Peyer's patch (tissue), 4 donors: Measurements from ENCODE around the gene PLOD3. TPM values are rescaled to one million over a fixed set of nuclear protein-coding genes. Genes with fewer than 3 reads are reported as not detected.

Experiments used
- DNase-seq, 3 donors: peaks; one replicate each; pipeline ENCODE4 v3.0.0-alpha.2; 2017 to 2019
- H3K27ac ChIP-seq, 4 donors: fragments of 200-600 bp; sonication (generic); one replicate each; pipeline ENCODE4 v1.5.1; 2016 to 2019
- H3K27me3 ChIP-seq, 2 donors: fragments of 200-600 bp; sonication (generic); one replicate each; pipeline ENCODE4 v1.5.1; 2019
- H3K36me3 ChIP-seq, 3 donors: fragments of 200-600 bp; sonication (generic); one replicate each; pipeline ENCODE4 v1.5.1; 2016 to 2019
- H3K4me1 ChIP-seq, 4 donors: fragments of 200-600 bp; sonication (generic); one replicate each; pipeline ENCODE4 v1.5.1; 2016 to 2019
- H3K4me3 ChIP-seq, 4 donors: fragments of 200-600 bp; sonication (generic); 1 replicate in 3 of 4; 2 replicates in 1 of 4; pipeline ENCODE4 v1.5.1; 2016 to 2019; ENCODE audit warnings: mild to moderate bottlenecking in 1 of 4
- H3K9me3 ChIP-seq, 4 donors: fragments of 200-600 bp; sonication (generic); one replicate each; pipeline ENCODE4 v1.5.1; 2016 to 2019; ENCODE audit warnings: mild to moderate bottlenecking in 1 of 4
- CTCF ChIP-seq, 6 experiments: fragments of 450-650 bp in 4 of 6; fragments of 200-600 bp in 2 of 6; sonication (generic) in 1 of 6; IDR thresholded peaks; one replicate each; pipeline ENCODE4 v1.5.1; 2017 to 2019; ENCODE audit warnings: antibody characterized with exemption in 6 of 6, mild to moderate bottlenecking in 3 of 6, moderate library complexity in 1 of 6
- POLR2A ChIP-seq, 2 donors: fragments of 450-650 bp; IDR thresholded peaks; one replicate each; pipeline ENCODE4 v1.5.1; 2017; ENCODE audit warnings: antibody characterized with exemption in 2 of 2, mild to moderate bottlenecking in 2 of 2, moderate library complexity in 2 of 2
- total RNA-seq, 4 donors: library from RNA; depleted of rRNA; stranded (reverse); fragments of >200 nt; gene quantifications; one replicate each; pipeline ENCODE4 v1.1.0, GENCODE V29; 2016

The PLOD3 gene
- total RNA-seq, 4 donors from 2014 or later, result 62.7 to 103 (median 83.7) TPM

- H3K36me3 ChIP-seq, result peaks cover 0 to 27% (median 0%) of the 10 kb centered on the region in 3 donors
- TF ChIP-seq CTCF (IDR thresholded peaks at IDR 0.05) (no peak), POLR2A (IDR thresholded peaks at IDR 0.05) (no peak)
- no peak for DNase-seq
- H3K9me3 ChIP-seq, result peaks cover 0 to 3% (median 0%) of the 10 kb centered on the region in 4 donors
- H3K27ac ChIP-seq, result peak overlapping the region in 1 of 4 donors; percentile 78
- peaks cover 0 to 30% of the 10 kb centered on the region in 2 donors for H3K27me3 ChIP-seq
- no peak overlapping the region for H3K4me3 ChIP-seq
- peaks cover 7 to 45% (median 27%) of the 10 kb centered on the region in 4 donors for H3K4me1 ChIP-seq
Measured at GRCh38 chr7:101161692-101162471, 55.5 kb downstream of the PLOD3 start.

GRCh38 chr7:101160910-101161309 lies 56.5 kb downstream of the PLOD3 start:
- peaks cover 8 to 40% (median 25%) of the 10 kb centered on the region in 4 donors for H3K4me1 ChIP-seq
- peak overlapping the region in 1 of 4 donors; percentile 78 for H3K27ac ChIP-seq
- H3K27me3 ChIP-seq, result peaks cover 0 to 20% of the 10 kb centered on the region in 2 donors
- H3K9me3 ChIP-seq, result peaks cover 0 to 3% (median 0%) of the 10 kb centered on the region in 4 donors
- TF ChIP-seq CTCF (IDR thresholded peaks at IDR 0.05) (no peak), POLR2A (IDR thresholded peaks at IDR 0.05) (peak in 1 of 2 donors; percentile 29)
- DNase-seq, result peak in 1 of 3 donors; percentile 64
- peaks cover 0 to 27% (median 0%) of the 10 kb centered on the region in 3 donors for H3K36me3 ChIP-seq
- H3K4me3 ChIP-seq, result no peak overlapping the region

- Histone ChIP-seq H3K9me3 (no peaks in the 10 kb centered on the region), H3K27me3 (peaks cover 0 to 17% of the 10 kb centered on the region in 2 donors), H3K36me3 (peaks cover 0 to 27% (median 0%) of the 10 kb centered on the region in 3 donors), H3K27ac (peak overlapping the region in 1 of 4 donors; percentile 78), H3K4me3 (no peak overlapping the region), H3K4me1 (peaks cover 8 to 40% (median 22%) of the 10 kb centered on the region in 4 donors)
- no peak for TF ChIP-seq POLR2A (IDR thresholded peaks at IDR 0.05)
- no peak for TF ChIP-seq CTCF (IDR thresholded peaks at IDR 0.05)
- DNase-seq, result no peak
Measured at GRCh38 chr7:101159696-101160674, 57.4 kb downstream of the PLOD3 start.

- Histone ChIP-seq H3K4me1 (peaks cover 0 to 13% (median 6%) of the 10 kb centered on the region in 4 donors), H3K27ac (peak overlapping the region in 1 of 4 donors; percentile 82), H3K36me3 (peaks cover 0 to 27% (median 0%) of the 10 kb centered on the region in 3 donors), H3K9me3 (no peaks in the 10 kb centered on the region), H3K27me3 (no peaks in the 10 kb centered on the region), H3K4me3 (no peak overlapping the region)
- TF ChIP-seq POLR2A (IDR thresholded peaks at IDR 0.05) (no peak), CTCF (IDR thresholded peaks at IDR 0.05) (no peak)
- peak in 2 of 3 donors; percentile 70 to 87 for DNase-seq
Measured at GRCh38 chr7:101156866-101157589, 60.4 kb downstream of the PLOD3 start.

- Histone ChIP-seq H3K9me3 (no peaks in the 10 kb centered on the region), H3K4me3 (no peak overlapping the region), H3K27me3 (no peaks in the 10 kb centered on the region), H3K4me1 (peaks cover 0 to 12% (median 6%) of the 10 kb centered on the region in 4 donors), H3K36me3 (peaks cover 0 to 27% (median 0%) of the 10 kb centered on the region in 3 donors), H3K27ac (peak overlapping the region in 1 of 4 donors; percentile 75)
- no peak for DNase-seq
- no peak for TF ChIP-seq POLR2A (IDR thresholded peaks at IDR 0.05)
- TF ChIP-seq CTCF (IDR thresholded peaks at IDR 0.05), result no peak
Measured at GRCh38 chr7:101156277-101156676, 61.1 kb downstream of the PLOD3 start.
